HG03108 (cell line): ENCODE measurements around the gene PNKD.

ENCODE experiments used
- ATAC-seq: cut with Tn5 transposase; IDR thresholded peaks from one replicate; pipeline ENCODE4 v1.9.1; 2021; ENCODE audit warnings: moderate library complexity; ENCODE audit not compliant: unreplicated experiment

PNKD gene

DNA sequence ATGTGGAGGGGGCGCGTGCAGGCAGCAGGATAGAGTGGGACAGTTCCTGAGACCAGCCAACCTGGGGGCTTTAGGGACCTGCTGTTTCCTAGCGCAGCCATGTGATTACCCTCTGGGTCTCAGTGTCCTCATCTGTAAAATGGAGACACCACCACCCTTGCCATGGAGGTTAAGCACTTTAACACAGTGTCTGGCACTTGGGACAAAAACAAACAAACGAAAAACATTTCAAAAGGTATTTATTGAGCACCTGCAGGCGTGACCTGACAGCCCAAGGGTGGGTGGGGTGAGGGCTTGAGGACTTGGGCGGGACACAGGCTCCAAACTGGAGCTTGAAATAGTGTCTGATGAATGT lies 124.7 kb downstream of the PNKD start:
- no peak for ATAC-seq

DNA sequence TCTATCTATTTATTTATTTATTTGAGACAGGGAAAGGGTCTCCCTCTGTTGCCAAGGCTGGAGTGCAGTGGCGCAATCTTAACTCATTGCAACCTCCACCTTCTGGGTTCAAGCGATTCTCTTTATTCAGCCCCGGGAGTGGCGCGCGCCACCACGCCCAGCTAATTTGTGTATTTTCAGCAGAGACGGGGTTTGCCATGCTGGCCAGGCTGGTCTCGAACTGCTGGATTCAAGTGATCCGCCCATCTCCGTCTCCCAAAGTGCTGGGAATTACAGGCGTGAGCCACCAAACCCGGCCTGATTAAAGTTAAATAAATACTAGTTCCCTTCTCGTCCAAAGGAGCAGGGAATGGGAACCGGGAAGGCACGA lies 125.1 kb downstream of the PNKD start:
- ATAC-seq = no peak

DNA sequence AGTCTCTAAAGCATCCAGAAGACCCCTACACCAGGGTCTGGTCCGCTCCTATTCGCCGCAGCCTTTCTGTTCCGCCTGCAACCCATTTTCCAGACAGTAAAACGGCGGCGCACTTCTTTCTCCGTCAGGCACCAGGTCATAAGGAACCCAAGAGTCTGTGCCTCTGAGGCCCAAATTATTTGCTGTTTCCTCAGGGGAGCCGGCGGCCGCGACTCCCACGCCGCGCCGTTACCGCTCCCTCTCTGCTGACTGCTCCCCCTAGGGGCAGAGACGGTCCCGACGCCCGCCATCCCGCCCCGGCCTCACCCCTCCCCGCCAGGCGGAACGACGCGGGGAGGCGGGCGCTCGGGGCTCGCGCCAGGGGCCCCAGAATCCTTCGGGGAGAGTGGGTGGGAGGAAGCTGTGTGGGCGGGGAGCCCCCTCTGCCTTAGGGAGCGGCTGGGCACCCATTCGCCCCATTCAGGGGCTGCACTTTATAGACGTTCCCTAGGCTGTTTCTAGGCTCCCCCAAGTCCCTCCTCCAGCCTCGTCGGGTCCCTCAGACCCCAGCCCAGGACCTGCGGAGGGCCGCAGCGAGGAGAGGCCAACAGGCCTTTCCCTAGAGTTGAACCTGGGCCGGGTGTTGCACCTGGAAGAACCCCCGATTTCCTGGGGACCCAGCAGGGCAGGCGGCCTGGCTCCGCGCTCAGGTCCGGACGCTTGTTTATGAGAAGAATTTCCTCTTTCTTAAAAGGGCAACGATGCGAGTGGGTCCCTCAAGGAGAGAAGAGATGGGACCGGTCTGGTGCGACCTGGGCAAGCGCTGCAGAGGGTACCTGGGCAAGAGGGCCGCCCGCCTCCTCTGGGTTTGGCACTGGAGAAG lies 125.7 kb downstream of the PNKD start:
- peak; percentile 41 for ATAC-seq
